H1 (cell line): Measurements from ENCODE around the gene POLR2C. TPM values are rescaled to one million over a fixed set of nuclear protein-coding genes. Genes with fewer than 3 reads are reported as not detected.

Experiments used
- CTCF ChIA-PET: fragments of 300-600 bp; sonication (Branson Sonifier 250); formaldehyde crosslinking; loops from one replicate; lab custom pipeline; 2021; ENCODE audit not compliant: partially characterized antibody; lab: Charles Lee
- POLR2A ChIA-PET: fragments of 300-600 bp; sonication (Branson Sonifier 250); formaldehyde crosslinking; loops from one replicate; lab custom pipeline; 2021; ENCODE audit warnings: inconsistent platforms; ENCODE audit not compliant: partially characterized antibody; lab: Charles Lee
- DNase-seq, 2 experiments: peaks; one replicate each; pipeline versions ENCODE4 v3.0.0 to v3.0.0-alpha.2; 2010 to 2022; ENCODE audit warnings: low spot score in 2 of 2, low read depth in 1 of 2, mixed read lengths in 1 of 2
- FAIRE-seq: peaks from 2 replicates; lab custom pipeline; 2011; peaks lifted over from hg19 to GRCh38; lab: Jason Lieb, UNC
- H2AFZ ChIP-seq: 2 replicates; pipeline ENCODE4 v1.8.1; 2012; ENCODE audit warnings: low read length, inconsistent platforms
- H2AK5ac ChIP-seq: 2 replicates; pipeline ENCODE4 v1.6.1; 2013; ENCODE audit warnings: low read depth, low read length
- H2BK120ac ChIP-seq: replicated peaks from 2 replicates; pipeline ENCODE3; 2013; ENCODE audit warnings: low read depth, low read length, inconsistent platforms
- H2BK12ac ChIP-seq: 2 replicates; pipeline ENCODE4 v1.6.1; 2013; ENCODE audit warnings: low read depth, low read length
- H2BK15ac ChIP-seq: 2 replicates; pipeline ENCODE4 v1.6.1; 2013; ENCODE audit warnings: low read length
- H2BK20ac ChIP-seq: 2 replicates; pipeline ENCODE4 v1.6.1; 2013; ENCODE audit warnings: low read length
- H2BK5ac ChIP-seq: 2 replicates; pipeline ENCODE4 v1.6.1; 2013; ENCODE audit warnings: low read depth, low read length
- H3K14ac ChIP-seq: 2 replicates; pipeline ENCODE4 v1.6.1; 2013; ENCODE audit warnings: inconsistent platforms; ENCODE audit not compliant: insufficient read length
- H3K18ac ChIP-seq: 2 replicates; pipeline ENCODE4 v1.6.1; 2013; ENCODE audit warnings: low read length; ENCODE audit errors: extremely low read depth
- H3K23ac ChIP-seq: 2 replicates; pipeline ENCODE4 v1.6.1; 2013; ENCODE audit warnings: inconsistent platforms; ENCODE audit not compliant: insufficient read length
- H3K23me2 ChIP-seq: 2 replicates; pipeline ENCODE4 v1.6.1; 2013; ENCODE audit warnings: low read depth, low read length
- H3K27ac ChIP-seq: 2 replicates; pipeline ENCODE4 v1.6.1; 2011; ENCODE audit warnings: low read depth, low read length, inconsistent platforms
- H3K27me3 ChIP-seq, 4 experiments: replicated peaks in 1 of 4; 1 replicate in 1 of 4; 2 replicates in 3 of 4; pipeline versions ENCODE4 v1.6.1 to v1.8.1; 2011 to 2013; ENCODE audit warnings: low read length in 3 of 4, mild to moderate bottlenecking in 3 of 4, inconsistent platforms in 2 of 4, mixed read lengths in 2 of 4, moderate library complexity in 1 of 4; ENCODE audit not compliant: control insufficient read depth in 3 of 4, insufficient read depth in 3 of 4; ENCODE audit errors: extremely low read depth in 1 of 4
- H3K36me3 ChIP-seq, 4 experiments: 2 replicates each; pipeline versions ENCODE4 v1.6.1 to v1.8.1; 2011 to 2013; ENCODE audit warnings: mild to moderate bottlenecking in 4 of 4, low read length in 3 of 4, moderate library complexity in 2 of 4, control low read depth in 1 of 4, inconsistent platforms in 1 of 4; ENCODE audit not compliant: insufficient read depth in 4 of 4, control insufficient read depth in 2 of 4
- H3K4ac ChIP-seq: replicated peaks from 2 replicates; pipeline ENCODE3; 2013; ENCODE audit warnings: low read length, low read depth, mixed read lengths, inconsistent platforms; ENCODE audit not compliant: insufficient read length
- H3K4me1 ChIP-seq, 4 experiments: replicated peaks in 1 of 4; 1 replicate in 1 of 4; 2 replicates in 3 of 4; pipeline versions ENCODE4 v1.6.1 to v1.8.1; 2011 to 2013; ENCODE audit warnings: low read length in 3 of 4, inconsistent platforms in 2 of 4, mixed read lengths in 1 of 4; ENCODE audit not compliant: insufficient read depth in 4 of 4, control insufficient read depth in 3 of 4
- H3K4me2 ChIP-seq, 2 experiments: 2 replicates each; pipeline versions ENCODE4 v1.6.1 to v1.8.1; 2011 to 2013; ENCODE audit warnings: low read depth in 2 of 2, low read length in 2 of 2, control low read depth in 1 of 2, inconsistent platforms in 1 of 2, mild to moderate bottlenecking in 1 of 2; ENCODE audit not compliant: insufficient read depth in 1 of 2
- H3K4me3 ChIP-seq, 4 experiments: fragments of 200-600, 300-600 bp in 1 of 4; sonication (generic), shearing (Covaris generic), sonication (Bioruptor Twin) in 1 of 4; 2 replicates each; pipeline versions ENCODE4 v1.5.1 to v1.8.1; 2011 to 2016; ENCODE audit warnings: low read length in 4 of 4, low read depth in 3 of 4, control low read depth in 2 of 4, inconsistent platforms in 2 of 4, mild to moderate bottlenecking in 2 of 4, mixed read lengths in 1 of 4, moderate library complexity in 1 of 4; ENCODE audit not compliant: insufficient read depth in 2 of 4; ENCODE audit errors: extremely low read depth in 1 of 4
- H3K56ac ChIP-seq: replicated peaks from 2 replicates; pipeline ENCODE3; 2013; ENCODE audit warnings: low read depth, mild to moderate bottlenecking, mixed read lengths, low read length, inconsistent platforms; ENCODE audit not compliant: insufficient read length
- H3K79me1 ChIP-seq: 2 replicates; pipeline ENCODE4 v1.6.1; 2013; ENCODE audit warnings: low read depth, low read length, control low read depth
- H3K79me2 ChIP-seq, 2 experiments: 2 replicates each; pipeline versions ENCODE4 v1.6.1 to v1.8.1; 2012 to 2013; ENCODE audit warnings: low read length in 2 of 2, mild to moderate bottlenecking in 2 of 2, inconsistent platforms in 1 of 2; ENCODE audit not compliant: insufficient read depth in 2 of 2, control insufficient read depth in 1 of 2
- H3K9ac ChIP-seq, 4 experiments: replicated peaks in 1 of 4; 1 replicate in 1 of 4; 2 replicates in 3 of 4; pipeline versions ENCODE4 v1.6.1 to v1.8.1; 2011 to 2013; ENCODE audit warnings: low read depth in 3 of 4, low read length in 3 of 4, control low read depth in 2 of 4, mild to moderate bottlenecking in 2 of 4, moderate library complexity in 2 of 4, inconsistent platforms in 1 of 4; ENCODE audit errors: extremely low read depth in 1 of 4
- H3K9me3 ChIP-seq, 2 experiments: 2 replicates each; pipeline versions ENCODE4 v1.6.1 to v1.8.1; 2012 to 2013; ENCODE audit warnings: mild to moderate bottlenecking in 2 of 2, moderate library complexity in 2 of 2, control low read depth in 1 of 2, inconsistent platforms in 1 of 2, low read depth in 1 of 2, low read length in 1 of 2, mixed read lengths in 1 of 2; ENCODE audit not compliant: insufficient read depth in 2 of 2
- H4K20me1 ChIP-seq, 2 experiments: replicated peaks in 1 of 2; 2 replicates each; pipeline versions ENCODE3 to v1.8.1; 2011 to 2013; ENCODE audit warnings: inconsistent platforms in 2 of 2, low read length in 2 of 2, mild to moderate bottlenecking in 1 of 2; ENCODE audit not compliant: insufficient read depth in 2 of 2, control insufficient read depth in 1 of 2
- H4K5ac ChIP-seq: 2 replicates; pipeline ENCODE4 v1.6.1; 2013; ENCODE audit warnings: low read length, low read depth, mixed read lengths, inconsistent platforms; ENCODE audit not compliant: insufficient read length
- H4K8ac ChIP-seq: 2 replicates; pipeline ENCODE4 v1.8.0; 2013; ENCODE audit warnings: mild to moderate bottlenecking, moderate library complexity, low read length, inconsistent platforms; ENCODE audit not compliant: insufficient read depth; ENCODE audit errors: extremely low read depth
- H4K91ac ChIP-seq: replicated peaks from 2 replicates; pipeline ENCODE3; 2013; ENCODE audit warnings: low read length, mixed read lengths, inconsistent platforms; ENCODE audit not compliant: insufficient read length
- BACH1 ChIP-seq: IDR thresholded peaks from 2 replicates; pipeline ENCODE4 v1.6.1; 2012; ENCODE audit warnings: low read length, improper control_type of control experiment
- EP300 ChIP-seq, 2 experiments: IDR thresholded peaks; 1 replicate in 1 of 2; 2 replicates in 1 of 2; pipeline ENCODE4 v1.6.1; 2011 to 2012; ENCODE audit warnings: low read depth in 2 of 2, low read length in 2 of 2, mild to moderate bottlenecking in 2 of 2, borderline replicate concordance in 1 of 2, inconsistent platforms in 1 of 2, moderate library complexity in 1 of 2
- HDAC2 ChIP-seq, 2 experiments: fragments of 300-600 bp in 1 of 2; sonication (generic) in 1 of 2; IDR thresholded peaks; 2 replicates each; pipeline ENCODE4 v1.6.1; 2011 to 2012; ENCODE audit warnings: low read depth in 2 of 2, low read length in 2 of 2, mild to moderate bottlenecking in 2 of 2, moderate library complexity in 2 of 2, borderline replicate concordance in 1 of 2, inconsistent platforms in 1 of 2
- KDM4A ChIP-seq: IDR thresholded peaks from one replicate; pipeline ENCODE4 v1.7.1; 2012; ENCODE audit warnings: low read depth, mild to moderate bottlenecking, moderate library complexity, low read length, inconsistent platforms; ENCODE audit not compliant: severe bottlenecking
- NANOG ChIP-seq: IDR thresholded peaks from 2 replicates; pipeline ENCODE4 v1.6.1; 2011; ENCODE audit warnings: low read length, low read depth, mild to moderate bottlenecking, inconsistent platforms; ENCODE audit not compliant: insufficient read depth, poor library complexity, severe bottlenecking
- POLR2AphosphoS5 ChIP-seq: IDR thresholded peaks from 2 replicates; pipeline ENCODE4 v1.6.1; 2011; ENCODE audit warnings: low read depth, low read length
- SP2 ChIP-seq: IDR thresholded peaks from 2 replicates; pipeline ENCODE4 v1.6.1; 2012; ENCODE audit warnings: mild to moderate bottlenecking, low read length, inconsistent platforms
- WGBS, 2 experiments: shearing (Covaris generic) in 1 of 2; methylation state at CpG; one replicate each; pipeline versions ENCODE4 v1.1.6 to v1.1.7; 2013 to 2015; ENCODE audit warnings: low lambda C conversion rate in 2 of 2, mixed read lengths in 2 of 2, inconsistent platforms in 1 of 2, low coverage in 1 of 2, missing lambda C conversion rate in 1 of 2; ENCODE audit not compliant: insufficient replicate concordance in 2 of 2, insufficient coverage in 1 of 2, insufficient read length in 1 of 2; ENCODE audit errors: extremely low coverage in 1 of 2, missing lambda C conversion rate in 1 of 2; 5-methylcytosine and 5-hydroxymethylcytosine counted together
- polyA plus RNA-seq, 7 experiments: library from polyadenylated mRNA; depleted of rRNA in 3 of 7; stranded (reverse) in 5 of 7; unstranded in 2 of 7; fragments of >200 nt in 5 of 7; fragments of 200-250 nt in 2 of 7; gene quantifications; 1 replicate in 5 of 7; 2 replicates in 1 of 7; 4 replicates in 1 of 7; pipeline versions ENCODE4 v1.2.1 to v1.2.3, GENCODE V29; 2011 to 2013; ENCODE audit warnings: missing spikeins in 2 of 7, mixed read lengths in 2 of 7
- total RNA-seq: library from RNA; stranded (reverse); fragmentation: NEBNext Ultra II Directional; extraction: Animal tissue kit (Norgen Biotek cat#: 25700); gene quantifications from 2 replicates; pipeline ENCODE4 v1.2.1, GENCODE V29; 2021

POLR2C gene
- total and polyA plus RNA-seq, 2 of the 8 experiments (the other 6 are each of a cell fraction or from before 2014, with no cell fraction given): 72.5 to 132 TPM

DNA sequence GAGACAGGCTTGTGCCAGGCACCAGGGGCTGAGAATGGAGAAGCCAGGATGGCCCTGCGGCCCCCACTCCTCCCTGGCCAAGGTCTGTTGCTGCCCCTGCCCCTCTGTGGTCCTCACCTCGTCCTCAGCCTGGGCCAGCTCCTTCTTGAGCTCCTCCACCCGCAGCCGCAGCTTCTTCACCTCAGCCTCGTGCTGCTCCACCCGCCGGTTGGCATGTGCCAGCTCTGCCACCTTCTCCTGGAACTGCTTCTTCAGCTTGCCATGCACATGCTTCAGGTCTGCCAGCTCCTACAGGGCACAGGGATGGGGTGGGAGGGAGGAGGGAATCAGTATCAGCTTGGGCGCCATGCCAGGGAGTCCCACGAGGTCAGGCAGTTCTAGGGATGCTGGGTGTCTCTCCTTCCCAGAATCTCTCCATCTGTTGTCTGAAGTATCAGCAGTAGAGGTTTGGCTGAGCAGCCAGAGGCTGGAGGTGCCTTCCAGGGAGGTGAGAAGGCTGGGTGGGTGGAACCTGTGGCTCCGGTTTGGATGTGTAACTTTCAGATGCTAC is 53.8 kb downstream of the POLR2C start:
- no peaks in the 10 kb centered on the region for H3K9me3 ChIP-seq
- TF ChIP-seq POLR2AphosphoS5 (no peak), SP2 (no peak), EP300 (IDR thresholded peaks at IDR 0.05; ENCODE audit: borderline replicate concordance in 1 of 2, low read depth in 2 of 2, low read length in 2 of 2) (no peak), BACH1 (no peak), KDM4A (no peak), NANOG (no peak), HDAC2 (IDR thresholded peaks at IDR 0.05; ENCODE audit: borderline replicate concordance in 1 of 2, low read depth in 2 of 2, low read length in 2 of 2) (no peak)
- no peaks in the 10 kb centered on the region for H3K23me2 ChIP-seq
- H3K4me2 ChIP-seq: no peak overlapping the region
- no peaks in the 10 kb centered on the region for H3K79me2 ChIP-seq
- no peak for DNase-seq
- H3K56ac ChIP-seq: no peak overlapping the region
- H3K9ac ChIP-seq: no peak overlapping the region
- H3K36me3 ChIP-seq: no peaks in the 10 kb centered on the region; a peak in 1 of 8 replicates
- no peak overlapping the region for H2BK12ac ChIP-seq
- no peak overlapping the region for H4K5ac ChIP-seq
- no peak overlapping the region for H3K4ac ChIP-seq
- H3K79me1 ChIP-seq: no peaks in the 10 kb centered on the region
- no peak overlapping the region for H2AFZ ChIP-seq
- H2BK5ac ChIP-seq: no peak overlapping the region
- H3K18ac ChIP-seq: no peak overlapping the region
- no peak overlapping the region for H3K27ac ChIP-seq
- no peak overlapping the region for H2AK5ac ChIP-seq
- H4K91ac ChIP-seq: no peak overlapping the region
- no peak overlapping the region for H3K23ac ChIP-seq
- ChIA-PET POLR2A (interaction anchor here (1.1 to 5.1 kb wide), 5 partner anchors 11 to 44 kb away, joined by 3 to 28 read pairs (median 5); no protein-coding TSS in a partner anchor), CTCF (interaction anchor here (0.7 to 13.9 kb wide), 11 partner anchors 9 to 216 kb away, joined by 3 to 210 read pairs (median 14); partner anchors contain the start of genes DOK4 and POLR2C)
- peaks cover 0 to 1% of the 10 kb centered on the region in 2 experiments for H4K20me1 ChIP-seq
- no peak overlapping the region for H3K14ac ChIP-seq
- H2BK15ac ChIP-seq: no peak overlapping the region
- WGBS, 2 experiments: 90% methylated on average over 10 of the region's 10 CpGs; no CpG with 5 or more reads in 1 of the 2 experiments
- no peaks in the 10 kb centered on the region; a peak in 1 of 7 replicates for H3K27me3 ChIP-seq
- H2BK120ac ChIP-seq: no peak overlapping the region
- H3K4me3 ChIP-seq: no peak overlapping the region
- H4K8ac ChIP-seq: no peak overlapping the region
- peaks cover 0 to 3% (median 0%) of the 10 kb centered on the region in 4 experiments; a peak in 1 of 7 replicates for H3K4me1 ChIP-seq
- no peak for FAIRE-seq
- H2BK20ac ChIP-seq: no peak overlapping the region
